RWPE2 (cell line): ENCODE measurements around the gene TMEM178B.

Source experiments
- ATAC-seq: fragments of 200-7000 bp; cut with Tn5 transposase; 3 replicates; pipeline ENCODE4 v1.9.1; 2021; ENCODE audit warnings: low read depth
- DNase-seq: peaks from one replicate; pipeline ENCODE4 v3.0.0-alpha.2; 2020; ENCODE audit warnings: low spot score
- H3K27ac ChIP-seq: fragments of 450-650 bp; 2 replicates; pipeline ENCODE4 v1.5.1; 2017; ENCODE audit warnings: mild to moderate bottlenecking; ENCODE audit not compliant: poor library complexity, severe bottlenecking
- H3K27me3 ChIP-seq: fragments of 250-450 bp; sonication (Bioruptor Pico); 2 replicates; pipeline ENCODE4 v1.5.1; 2021; ENCODE audit warnings: mild to moderate bottlenecking, moderate library complexity; ENCODE audit not compliant: insufficient read depth, poor library complexity, severe bottlenecking
- H3K36me3 ChIP-seq: fragments of 250-450 bp; sonication (Bioruptor Pico); 2 replicates; pipeline ENCODE4 v1.5.1; 2020; ENCODE audit warnings: low read depth, mild to moderate bottlenecking, moderate library complexity
- H3K4me1 ChIP-seq: fragments of 250-450 bp; sonication (Bioruptor Pico); 2 replicates; pipeline ENCODE4 v1.5.1; 2021; ENCODE audit warnings: mild to moderate bottlenecking, moderate library complexity; ENCODE audit not compliant: insufficient read depth, poor library complexity, severe bottlenecking
- H3K4me3 ChIP-seq: fragments of 250-450 bp; sonication (Bioruptor Pico); 2 replicates; pipeline ENCODE4 v1.5.1; 2021; ENCODE audit warnings: mild to moderate bottlenecking, moderate library complexity; ENCODE audit not compliant: severe bottlenecking
- H3K9me3 ChIP-seq: fragments of 250-450 bp; sonication (Bioruptor Pico); 2 replicates; pipeline ENCODE4 v1.5.1; 2021; ENCODE audit warnings: mild to moderate bottlenecking, moderate library complexity; ENCODE audit not compliant: severe bottlenecking
- TF ChIP-seq, protein P1 (sequence below): fragments of 450-650 bp; IDR thresholded peaks from one replicate; pipeline ENCODE4 v1.5.1; 2017; ENCODE audit warnings: mild to moderate bottlenecking, moderate library complexity; ENCODE audit not compliant: poor library complexity, severe bottlenecking

Gene TMEM178B

DNA sequence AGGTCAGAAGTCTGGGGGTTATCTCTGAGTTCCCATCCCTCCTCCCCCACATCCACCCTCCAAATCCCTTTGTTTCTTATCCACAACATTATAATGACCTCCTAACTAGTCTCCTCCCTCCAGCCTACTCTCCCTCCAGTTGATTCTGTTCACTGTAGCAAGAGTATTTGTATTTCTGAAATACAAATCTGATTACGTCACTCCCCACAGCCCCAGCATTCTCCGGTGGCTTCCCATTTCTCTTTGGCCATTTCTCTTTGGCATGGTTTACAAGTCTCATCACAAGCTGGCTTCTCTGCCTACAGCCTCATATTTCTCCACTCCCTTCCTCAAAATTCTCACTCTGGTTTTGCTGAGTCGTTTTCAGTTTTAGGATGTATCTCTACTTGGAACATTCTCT lies 34.5 kb upstream of the TMEM178B start:
- DNase-seq (no peak), ATAC-seq (no peak)

DNA sequence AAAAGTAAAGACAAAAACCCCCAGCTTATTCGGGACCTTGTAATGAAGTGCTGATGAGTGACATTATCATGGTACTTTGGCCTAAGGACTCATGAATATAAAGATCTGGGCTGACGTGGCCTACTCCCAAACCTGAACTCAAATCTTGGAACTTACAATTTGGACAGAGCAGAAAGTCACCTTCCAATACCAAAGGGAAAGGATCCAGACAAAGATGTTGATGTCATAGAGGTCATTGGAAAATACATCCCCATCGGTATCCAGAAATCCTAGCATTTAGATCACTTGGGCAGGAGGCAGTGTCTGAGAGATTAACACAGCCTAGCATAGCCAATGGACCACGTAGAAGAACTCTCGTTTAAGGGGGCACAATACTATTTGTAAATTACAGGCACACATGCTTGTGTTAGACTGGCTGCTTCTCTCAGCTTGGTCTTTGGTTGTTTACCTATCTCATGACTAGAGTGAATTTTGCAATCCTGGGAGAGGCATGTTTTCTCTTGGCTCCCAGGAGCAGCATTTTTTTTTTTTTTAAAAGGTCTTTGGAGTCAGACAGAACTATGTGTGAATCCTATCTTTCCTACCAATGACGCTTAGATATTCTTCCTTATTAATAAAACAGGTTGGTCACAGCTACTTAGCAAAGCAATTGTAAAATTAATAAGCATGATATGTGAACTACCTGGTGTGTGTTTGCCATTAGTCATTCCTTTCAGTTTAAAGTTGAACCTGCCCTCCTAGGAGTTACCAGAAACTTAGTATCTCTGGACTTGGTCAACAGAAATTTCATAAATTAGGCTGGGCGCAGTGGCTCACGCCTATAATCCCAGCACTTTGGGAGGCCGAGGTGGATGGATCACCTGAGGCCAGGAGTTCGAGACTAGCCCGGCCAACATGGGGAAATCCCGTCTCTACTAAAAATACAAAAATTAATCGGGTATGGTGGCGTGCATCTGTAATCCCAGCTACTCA lies 31.4 kb upstream of the TMEM178B start:
- Histone ChIP-seq H3K27ac (no peak overlapping the region), H3K36me3 (no peaks in the 10 kb centered on the region), H3K9me3 (no peaks in the 10 kb centered on the region), H3K4me1 (no peaks in the 10 kb centered on the region), H3K4me3 (no peak overlapping the region), H3K27me3 (no peaks in the 10 kb centered on the region)
- ATAC-seq (no peak), DNase-seq (no peak)
- TF ChIP-seq, protein P1, sequence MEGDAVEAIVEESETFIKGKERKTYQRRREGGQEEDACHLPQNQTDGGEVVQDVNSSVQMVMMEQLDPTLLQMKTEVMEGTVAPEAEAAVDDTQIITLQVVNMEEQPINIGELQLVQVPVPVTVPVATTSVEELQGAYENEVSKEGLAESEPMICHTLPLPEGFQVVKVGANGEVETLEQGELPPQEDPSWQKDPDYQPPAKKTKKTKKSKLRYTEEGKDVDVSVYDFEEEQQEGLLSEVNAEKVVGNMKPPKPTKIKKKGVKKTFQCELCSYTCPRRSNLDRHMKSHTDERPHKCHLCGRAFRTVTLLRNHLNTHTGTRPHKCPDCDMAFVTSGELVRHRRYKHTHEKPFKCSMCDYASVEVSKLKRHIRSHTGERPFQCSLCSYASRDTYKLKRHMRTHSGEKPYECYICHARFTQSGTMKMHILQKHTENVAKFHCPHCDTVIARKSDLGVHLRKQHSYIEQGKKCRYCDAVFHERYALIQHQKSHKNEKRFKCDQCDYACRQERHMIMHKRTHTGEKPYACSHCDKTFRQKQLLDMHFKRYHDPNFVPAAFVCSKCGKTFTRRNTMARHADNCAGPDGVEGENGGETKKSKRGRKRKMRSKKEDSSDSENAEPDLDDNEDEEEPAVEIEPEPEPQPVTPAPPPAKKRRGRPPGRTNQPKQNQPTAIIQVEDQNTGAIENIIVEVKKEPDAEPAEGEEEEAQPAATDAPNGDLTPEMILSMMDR: no peak

More for the DNA sequence above, 34.5 kb upstream of the TMEM178B start:
- H3K9me3 ChIP-seq: no peaks in the 10 kb centered on the region
- TF ChIP-seq, protein P1: no peak
- no peaks in the 10 kb centered on the region for H3K27me3 ChIP-seq
- H3K27ac ChIP-seq: no peak overlapping the region
- H3K36me3 ChIP-seq: no peaks in the 10 kb centered on the region
- no peak overlapping the region for H3K4me3 ChIP-seq
- no peaks in the 10 kb centered on the region for H3K4me1 ChIP-seq

DNA sequence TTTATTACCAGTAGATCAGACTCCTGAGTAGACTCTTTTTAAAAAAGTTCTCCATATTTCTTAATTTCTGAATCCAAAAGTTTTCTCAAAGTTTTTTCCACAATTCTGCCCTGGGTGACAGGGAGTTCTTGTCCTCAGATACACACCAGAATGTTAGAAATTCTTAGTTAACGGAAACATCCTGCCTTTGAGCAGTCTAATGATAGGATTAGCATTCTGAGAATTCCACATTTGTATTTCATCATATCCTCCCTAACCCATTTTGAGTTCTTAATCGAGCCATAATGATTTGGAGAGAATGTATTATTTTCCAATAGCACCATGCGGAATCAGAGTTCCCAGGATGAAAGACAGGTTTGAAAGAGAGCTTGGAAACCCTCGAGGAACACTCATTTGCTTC lies 30.2 kb upstream of the TMEM178B start:
- ATAC-seq: no peak
- no peaks in the 10 kb centered on the region for H3K27me3 ChIP-seq
- H3K4me3 ChIP-seq: no peak overlapping the region
- DNase-seq: no peak
- no peaks in the 10 kb centered on the region for H3K36me3 ChIP-seq
- no peaks in the 10 kb centered on the region for H3K9me3 ChIP-seq
- TF ChIP-seq, protein P1: no peak
- no peaks in the 10 kb centered on the region for H3K4me1 ChIP-seq
- H3K27ac ChIP-seq: no peak overlapping the region

DNA sequence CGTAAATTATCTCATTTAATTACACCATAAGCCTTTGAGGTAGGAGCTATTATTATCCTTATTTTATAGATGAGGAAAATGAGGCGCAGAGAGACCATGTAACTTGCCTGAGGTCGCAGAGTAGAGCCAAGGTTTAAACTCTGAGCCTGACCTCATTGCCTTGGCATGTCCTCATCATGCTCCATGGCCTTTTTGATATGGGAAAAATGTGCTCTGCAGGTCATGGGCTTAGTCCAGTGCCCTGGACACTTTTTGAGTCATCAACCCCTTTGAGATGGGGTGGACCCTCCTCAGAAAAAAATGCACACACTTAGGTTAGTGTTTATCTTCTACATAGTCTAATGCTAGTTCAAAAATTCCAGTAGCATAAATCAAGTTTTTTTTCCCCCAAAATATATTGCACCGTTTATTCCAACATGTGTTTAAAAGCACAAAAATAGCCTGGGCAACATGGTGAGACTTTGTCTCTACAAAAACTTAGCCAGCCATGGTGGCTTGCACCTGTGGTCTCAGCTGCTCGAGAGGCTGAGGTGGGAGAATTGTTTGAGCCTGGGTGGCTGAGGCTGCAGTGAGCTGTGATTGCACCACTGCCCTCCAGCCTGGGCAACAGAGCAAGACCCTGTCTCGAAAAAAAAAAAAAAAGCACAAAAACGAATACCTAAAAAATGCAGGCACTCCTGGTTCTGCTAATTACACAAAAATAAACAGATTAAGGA lies 28.6 kb upstream of the TMEM178B start:
- Histone ChIP-seq H3K27me3 (no peaks in the 10 kb centered on the region), H3K4me3 (no peak overlapping the region), H3K4me1 (no peaks in the 10 kb centered on the region), H3K9me3 (no peaks in the 10 kb centered on the region), H3K27ac (no peak overlapping the region), H3K36me3 (no peaks in the 10 kb centered on the region)
- no peak for DNase-seq
- TF ChIP-seq, protein P1: no peak
- ATAC-seq: no peak
